Nephron progenitor cell (in vitro differentiated cells): ENCODE results near the gene CGNL1.

Experiments
- DNase-seq: peaks from one replicate; pipeline ENCODE4 v3.0.0; 2021
- H3K27ac Mint-ChIP-seq: 2 replicates; pipeline ENCODE4 v1.8.0; 2021; ENCODE audit warnings: mild to moderate bottlenecking, moderate library complexity, mixed read lengths
- H3K27me3 Mint-ChIP-seq: 2 replicates; pipeline ENCODE4 v1.8.0; 2021; ENCODE audit warnings: mild to moderate bottlenecking, low read depth, mixed read lengths; ENCODE audit not compliant: poor library complexity
- H3K36me3 Mint-ChIP-seq: 2 replicates; pipeline ENCODE4 v1.8.0; 2021; ENCODE audit warnings: low read depth, mixed read lengths
- H3K4me1 Mint-ChIP-seq: 2 replicates; pipeline ENCODE4 v1.8.0; 2021; ENCODE audit warnings: mixed read lengths
- H3K4me3 Mint-ChIP-seq: 2 replicates; pipeline ENCODE4 v1.8.0; 2021; ENCODE audit warnings: mild to moderate bottlenecking, moderate library complexity, mixed read lengths
- H3K9me3 Mint-ChIP-seq: 2 replicates; pipeline ENCODE4 v1.8.0; 2021; ENCODE audit warnings: mild to moderate bottlenecking, moderate library complexity, mixed read lengths
- TF ChIP-seq, protein P1 (sequence below): fragments of 200-600 bp; sonication (generic); IDR thresholded peaks from 2 replicates; pipeline ENCODE4 v1.5.0; 2021; ENCODE audit warnings: antibody characterized with exemption

Gene CGNL1

DNA sequence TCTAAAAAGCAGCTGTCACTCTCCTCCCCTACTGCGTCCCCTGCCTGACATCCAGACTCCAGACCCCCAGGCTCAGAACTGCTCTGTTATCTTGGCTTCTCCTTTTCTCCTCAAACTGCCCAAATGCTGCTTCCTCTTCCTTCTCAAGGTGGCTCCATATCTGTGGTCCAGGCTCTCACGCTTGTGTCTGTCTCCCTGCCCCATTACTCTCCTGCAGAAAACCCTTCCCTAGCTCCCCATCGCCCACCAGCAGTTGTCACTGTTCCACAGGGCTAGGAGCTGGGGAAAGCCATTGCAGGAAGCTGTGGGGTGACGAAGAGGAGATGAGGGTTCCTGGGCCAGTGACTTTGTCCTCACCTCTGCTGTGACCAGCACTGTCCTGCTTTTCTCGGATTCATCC is 30.7 kb upstream of the CGNL1 start:
- H3K4me1 Mint-ChIP-seq: peaks cover 21% of the 10 kb centered on the region
- H3K36me3 Mint-ChIP-seq: no peaks in the 10 kb centered on the region
- no peak overlapping the region for H3K27ac Mint-ChIP-seq
- peaks cover 20% of the 10 kb centered on the region for H3K9me3 Mint-ChIP-seq
- peaks cover 10% of the 10 kb centered on the region for H3K27me3 Mint-ChIP-seq
- peak; percentile 22 for DNase-seq
- H3K4me3 Mint-ChIP-seq: no peak overlapping the region
- TF ChIP-seq, protein P1, sequence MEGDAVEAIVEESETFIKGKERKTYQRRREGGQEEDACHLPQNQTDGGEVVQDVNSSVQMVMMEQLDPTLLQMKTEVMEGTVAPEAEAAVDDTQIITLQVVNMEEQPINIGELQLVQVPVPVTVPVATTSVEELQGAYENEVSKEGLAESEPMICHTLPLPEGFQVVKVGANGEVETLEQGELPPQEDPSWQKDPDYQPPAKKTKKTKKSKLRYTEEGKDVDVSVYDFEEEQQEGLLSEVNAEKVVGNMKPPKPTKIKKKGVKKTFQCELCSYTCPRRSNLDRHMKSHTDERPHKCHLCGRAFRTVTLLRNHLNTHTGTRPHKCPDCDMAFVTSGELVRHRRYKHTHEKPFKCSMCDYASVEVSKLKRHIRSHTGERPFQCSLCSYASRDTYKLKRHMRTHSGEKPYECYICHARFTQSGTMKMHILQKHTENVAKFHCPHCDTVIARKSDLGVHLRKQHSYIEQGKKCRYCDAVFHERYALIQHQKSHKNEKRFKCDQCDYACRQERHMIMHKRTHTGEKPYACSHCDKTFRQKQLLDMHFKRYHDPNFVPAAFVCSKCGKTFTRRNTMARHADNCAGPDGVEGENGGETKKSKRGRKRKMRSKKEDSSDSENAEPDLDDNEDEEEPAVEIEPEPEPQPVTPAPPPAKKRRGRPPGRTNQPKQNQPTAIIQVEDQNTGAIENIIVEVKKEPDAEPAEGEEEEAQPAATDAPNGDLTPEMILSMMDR: no peak

DNA sequence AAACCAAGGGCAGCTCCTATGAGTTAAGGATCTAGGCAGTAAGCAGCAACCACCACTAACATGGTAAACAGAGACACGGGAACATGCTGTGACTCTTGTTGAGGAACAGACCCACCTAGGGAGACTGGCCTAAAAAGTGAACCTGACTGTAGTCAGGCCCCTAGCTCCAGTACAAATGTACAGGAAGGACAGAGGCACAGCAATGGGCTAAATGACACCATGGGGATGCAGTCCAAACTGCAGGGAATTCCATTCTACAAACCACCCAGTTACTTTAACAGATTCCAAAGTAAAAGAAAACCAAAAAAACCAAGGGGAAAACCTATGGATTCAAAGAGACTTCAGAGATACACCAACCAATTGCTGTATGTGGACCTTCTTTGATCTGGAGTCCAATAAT is 28.2 kb upstream of the CGNL1 start:
- Mint-ChIP-seq H3K27me3 (peaks cover 18% of the 10 kb centered on the region), H3K36me3 (no peaks in the 10 kb centered on the region), H3K9me3 (peaks cover 20% of the 10 kb centered on the region), H3K4me1 (peaks cover 13% of the 10 kb centered on the region), H3K27ac (no peak overlapping the region), H3K4me3 (no peak overlapping the region)
- TF ChIP-seq, protein P1: no peak
- DNase-seq: no peak

DNA sequence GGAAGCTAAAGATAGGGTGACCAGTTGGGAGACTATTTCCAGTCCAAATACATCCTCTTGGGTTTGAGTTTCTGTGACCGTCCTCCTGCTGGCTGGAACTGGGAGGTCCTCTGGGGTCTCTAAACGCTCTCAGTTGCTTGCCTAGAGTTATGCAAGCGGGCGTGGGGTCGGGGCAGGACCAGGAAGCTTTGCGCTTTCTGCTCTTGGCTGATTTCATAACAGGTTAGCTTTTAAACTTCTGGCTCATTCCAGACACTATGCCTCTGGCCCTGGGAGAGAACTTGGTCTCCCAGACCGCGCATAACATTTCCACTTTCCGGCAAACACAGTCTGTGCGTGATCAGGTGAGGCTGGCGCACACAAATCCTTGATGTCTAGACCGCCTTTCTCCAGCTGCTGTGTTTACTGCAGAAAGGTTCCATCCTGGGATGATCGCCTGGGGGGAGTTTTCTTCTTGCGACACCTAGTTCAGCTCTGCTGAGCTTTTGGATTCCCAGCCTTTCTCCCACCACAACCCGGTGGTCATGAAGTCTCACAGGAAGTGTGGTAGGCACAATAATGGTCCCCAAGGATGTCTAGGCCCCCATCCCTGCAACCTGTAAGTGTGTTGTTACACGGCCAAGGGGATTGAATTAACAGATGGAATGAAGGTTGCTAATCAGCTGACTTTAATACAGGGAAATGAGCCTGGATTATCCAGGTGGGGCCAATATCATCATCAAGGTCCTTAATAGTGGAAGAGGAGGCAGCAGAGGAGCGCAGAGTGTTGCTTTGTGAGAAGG is 23.6 kb upstream of the CGNL1 start:
- H3K36me3 Mint-ChIP-seq: no peaks in the 10 kb centered on the region
- peaks cover 20% of the 10 kb centered on the region for H3K27me3 Mint-ChIP-seq
- TF ChIP-seq, protein P1: no peak
- no peak overlapping the region for H3K27ac Mint-ChIP-seq
- H3K9me3 Mint-ChIP-seq: peaks cover 13% of the 10 kb centered on the region
- no peak overlapping the region for H3K4me3 Mint-ChIP-seq
- no peak for DNase-seq
- H3K4me1 Mint-ChIP-seq: peaks cover 37% of the 10 kb centered on the region

DNA sequence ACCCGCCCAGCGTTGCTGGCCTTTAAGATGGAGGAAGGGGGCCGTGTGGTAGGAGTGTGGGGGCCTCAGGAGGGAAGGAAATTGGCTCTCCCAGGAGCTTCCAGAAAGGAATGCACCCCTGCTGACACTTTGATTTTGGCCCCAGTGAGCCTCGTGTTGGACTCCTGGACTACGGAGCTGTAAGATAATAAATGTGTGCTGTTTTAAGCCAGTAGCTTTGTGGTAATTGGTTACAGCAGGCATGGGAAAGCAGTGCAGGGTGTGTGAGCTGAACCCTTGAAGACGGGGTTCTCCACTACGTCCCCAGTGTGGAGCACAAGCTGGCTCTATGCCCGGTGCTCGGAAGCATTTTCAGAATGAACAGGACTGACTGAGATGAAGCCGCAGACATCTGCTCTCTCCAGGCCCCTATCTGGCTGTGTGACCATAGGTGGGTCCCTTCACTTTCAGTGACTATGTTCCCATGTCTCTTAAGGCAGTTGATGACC is 22.9 kb upstream of the CGNL1 start:
- Mint-ChIP-seq H3K4me1 (peaks cover 37% of the 10 kb centered on the region), H3K27me3 (peaks cover 19% of the 10 kb centered on the region), H3K9me3 (peaks cover 6% of the 10 kb centered on the region), H3K27ac (no peak overlapping the region), H3K36me3 (no peaks in the 10 kb centered on the region), H3K4me3 (no peak overlapping the region)
- DNase-seq: no peak
- TF ChIP-seq, protein P1: no peak

DNA sequence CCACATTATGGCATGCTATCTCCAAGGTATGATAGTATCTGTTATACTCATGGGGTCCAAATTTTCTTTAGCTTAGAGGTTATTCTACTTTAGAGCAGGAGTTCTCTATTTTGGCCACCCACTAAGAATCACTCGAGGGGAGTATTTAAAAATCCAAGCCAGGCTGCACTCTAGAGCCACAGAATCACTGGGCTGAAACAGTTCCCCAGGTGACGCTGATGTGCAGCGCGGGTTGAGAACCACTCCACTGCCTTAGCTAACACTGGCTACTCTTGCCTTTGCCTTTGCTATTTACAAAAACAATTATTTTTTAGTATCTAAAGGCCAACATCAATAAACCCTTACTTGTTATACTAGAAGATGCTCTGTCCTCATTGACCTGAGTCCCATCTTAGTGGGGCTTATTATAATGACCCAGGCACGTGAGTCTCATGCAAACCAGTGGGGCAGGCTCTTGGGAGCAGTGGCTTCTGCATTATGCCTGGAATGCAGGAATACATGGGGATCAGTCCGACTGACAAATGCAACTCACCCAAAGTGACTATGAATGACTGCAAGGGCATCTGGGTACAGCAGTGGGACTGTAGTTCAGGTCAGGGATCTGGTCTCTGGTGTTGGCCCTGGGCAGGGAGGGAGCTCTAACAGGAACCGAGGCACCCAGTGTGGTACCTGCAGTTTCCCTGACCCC is 21.7 kb upstream of the CGNL1 start:
- Mint-ChIP-seq H3K4me3 (no peak overlapping the region), H3K9me3 (no peaks in the 10 kb centered on the region), H3K27me3 (peaks cover 19% of the 10 kb centered on the region), H3K36me3 (no peaks in the 10 kb centered on the region), H3K4me1 (peaks cover 37% of the 10 kb centered on the region), H3K27ac (no peak overlapping the region)
- TF ChIP-seq, protein P1: no peak
- DNase-seq: no peak
